OCI-LY3 (cell line): Measurements from ENCODE around the gene BTG1.

ENCODE experiments used
- H2AFZ ChIP-seq: fragments of 200-600, 300-600 bp; shearing (Covaris generic); 2 replicates; pipeline ENCODE4 v1.6.0; 2014; ENCODE audit warnings: antibody characterized with exemption, low read depth, low read length
- H3K27ac ChIP-seq: fragments of 200-600, 300-600 bp; sonication (generic); 2 replicates; pipeline ENCODE4 v1.5.1; 2014; ENCODE audit warnings: mild to moderate bottlenecking, low read length, moderate library complexity, mixed read lengths
- H3K27me3 ChIP-seq: fragments of 200-600, 300-600 bp; sonication (generic); 2 replicates; pipeline ENCODE4 v1.6.1; 2014; ENCODE audit warnings: low read depth, low read length, mixed read lengths
- H3K36me3 ChIP-seq: fragments of 200-600, 300-600 bp; sonication (generic); replicated peaks from 2 replicates; pipeline ENCODE3; 2014; ENCODE audit warnings: low read depth, low read length, mixed read lengths
- H3K4me1 ChIP-seq: fragments of 300-600, 200-600 bp; sonication (generic); 2 replicates; pipeline ENCODE4 v1.6.1; 2014; ENCODE audit warnings: low read length, mixed read lengths
- H3K4me2 ChIP-seq: fragments of 200-600, 300-600 bp; sonication (generic); 2 replicates; pipeline ENCODE4 v1.6.1; 2014; ENCODE audit warnings: low read length, mixed read lengths
- H3K4me3 ChIP-seq: fragments of 300-600, 200-600 bp; sonication (generic); 2 replicates; pipeline ENCODE4 v1.5.1; 2014; ENCODE audit warnings: antibody characterized with exemption, mild to moderate bottlenecking, low read length, moderate library complexity
- H3K79me2 ChIP-seq: fragments of 300-600, 200-600 bp; shearing (Covaris generic); 2 replicates; pipeline ENCODE4 v1.6.1; 2014; ENCODE audit warnings: mild to moderate bottlenecking, low read length, mixed read lengths
- H3K9ac ChIP-seq: fragments of 300-600, 200-600 bp; shearing (Covaris generic); 2 replicates; pipeline ENCODE4 v1.6.0; 2014; ENCODE audit warnings: mild to moderate bottlenecking, low read length, moderate library complexity
- H3K9me3 ChIP-seq: fragments of 200-600, 300-600 bp; shearing (Covaris generic); 2 replicates; pipeline ENCODE4 v1.6.1; 2014; ENCODE audit warnings: low read length, mixed read lengths; ENCODE audit not compliant: insufficient read depth
- H4K20me1 ChIP-seq: fragments of 200-600, 300-600 bp; sonication (generic); 2 replicates; pipeline ENCODE4 v1.6.1; 2016; ENCODE audit warnings: low read length, mixed read lengths; ENCODE audit not compliant: insufficient read depth
- EZH2phosphoT487 ChIP-seq: fragments of 200-600 bp; shearing (Covaris generic); IDR thresholded peaks from 2 replicates; pipeline ENCODE4 v1.6.1; 2018; ENCODE audit warnings: antibody characterized with exemption, mixed run types, low read depth
- TF ChIP-seq, protein P1 (sequence below): fragments of 200-600, 300-600 bp; sonication (generic); IDR thresholded peaks from 2 replicates; pipeline ENCODE4 v1.5.1; 2014; ENCODE audit warnings: antibody characterized with exemption, low read length, low read depth

Gene BTG1

DNA sequence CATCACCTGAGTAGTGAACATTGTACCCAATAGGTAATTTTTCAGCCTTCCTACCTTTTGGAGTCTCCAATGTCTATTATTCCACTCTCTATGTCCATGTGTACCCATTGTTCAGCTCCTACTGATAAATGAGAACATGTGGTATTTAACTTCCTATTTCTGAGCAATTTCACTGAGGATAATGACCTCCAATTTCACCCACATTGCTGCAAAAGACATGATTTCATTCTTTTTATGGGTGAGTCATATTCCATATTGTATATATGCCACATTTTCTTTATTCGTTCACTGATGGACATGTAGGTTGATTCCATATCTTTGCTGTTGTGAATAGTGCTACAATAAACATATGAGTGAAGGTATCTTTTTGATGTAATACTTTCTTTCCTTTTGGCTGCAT, 16.4 kb upstream of the BTG1 start:
- H3K36me3 ChIP-seq = no peaks in the 10 kb centered on the region
- H4K20me1 ChIP-seq = no peaks in the 10 kb centered on the region
- H3K27me3 ChIP-seq = no peaks in the 10 kb centered on the region
- no peak overlapping the region for H2AFZ ChIP-seq
- TF ChIP-seq EZH2phosphoT487 = no peak
- TF ChIP-seq, protein P1, sequence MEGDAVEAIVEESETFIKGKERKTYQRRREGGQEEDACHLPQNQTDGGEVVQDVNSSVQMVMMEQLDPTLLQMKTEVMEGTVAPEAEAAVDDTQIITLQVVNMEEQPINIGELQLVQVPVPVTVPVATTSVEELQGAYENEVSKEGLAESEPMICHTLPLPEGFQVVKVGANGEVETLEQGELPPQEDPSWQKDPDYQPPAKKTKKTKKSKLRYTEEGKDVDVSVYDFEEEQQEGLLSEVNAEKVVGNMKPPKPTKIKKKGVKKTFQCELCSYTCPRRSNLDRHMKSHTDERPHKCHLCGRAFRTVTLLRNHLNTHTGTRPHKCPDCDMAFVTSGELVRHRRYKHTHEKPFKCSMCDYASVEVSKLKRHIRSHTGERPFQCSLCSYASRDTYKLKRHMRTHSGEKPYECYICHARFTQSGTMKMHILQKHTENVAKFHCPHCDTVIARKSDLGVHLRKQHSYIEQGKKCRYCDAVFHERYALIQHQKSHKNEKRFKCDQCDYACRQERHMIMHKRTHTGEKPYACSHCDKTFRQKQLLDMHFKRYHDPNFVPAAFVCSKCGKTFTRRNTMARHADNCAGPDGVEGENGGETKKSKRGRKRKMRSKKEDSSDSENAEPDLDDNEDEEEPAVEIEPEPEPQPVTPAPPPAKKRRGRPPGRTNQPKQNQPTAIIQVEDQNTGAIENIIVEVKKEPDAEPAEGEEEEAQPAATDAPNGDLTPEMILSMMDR = no peak
- H3K9me3 ChIP-seq = no peaks in the 10 kb centered on the region
- H3K4me1 ChIP-seq = peaks cover 47% of the 10 kb centered on the region
- H3K79me2 ChIP-seq = no peaks in the 10 kb centered on the region
- no peak overlapping the region for H3K9ac ChIP-seq
- no peak overlapping the region for H3K4me2 ChIP-seq
- H3K4me3 ChIP-seq = no peak overlapping the region
- no peak overlapping the region for H3K27ac ChIP-seq

DNA sequence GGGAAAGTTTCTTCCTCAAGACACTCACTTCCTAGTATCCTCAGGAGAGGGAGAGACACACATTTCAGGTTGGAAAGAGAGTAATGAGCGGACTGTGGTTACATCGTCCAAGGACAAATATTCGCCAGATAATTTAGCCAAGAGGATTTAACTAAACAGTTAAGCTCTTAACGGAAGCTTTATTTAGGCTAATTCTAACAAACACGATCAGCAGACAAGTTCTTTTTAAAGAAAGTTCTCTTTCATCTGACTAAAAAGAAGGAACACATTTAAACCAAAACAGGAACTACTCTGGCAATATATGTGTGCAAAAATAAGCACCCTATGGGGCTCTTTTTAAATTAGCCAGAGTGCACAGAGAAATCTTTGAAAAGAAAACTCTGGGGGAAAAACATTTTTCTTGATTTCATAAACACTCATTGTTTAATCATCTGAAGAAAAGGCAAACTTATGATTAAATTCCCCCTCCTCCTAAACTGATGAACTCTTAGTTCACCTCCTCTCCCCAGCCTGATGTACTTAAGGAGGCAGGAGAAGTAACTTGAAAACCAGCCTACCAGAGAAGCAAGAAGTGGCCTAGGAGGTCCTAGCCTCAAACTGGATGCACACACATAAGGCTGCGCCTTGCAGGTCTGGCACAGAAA, 13.3 kb upstream of the BTG1 start:
- H3K27me3 ChIP-seq = no peaks in the 10 kb centered on the region
- H3K4me3 ChIP-seq = peak overlapping the region; percentile 67
- H3K27ac ChIP-seq = peak overlapping the region; percentile 97
- H3K36me3 ChIP-seq = no peaks in the 10 kb centered on the region
- no peaks in the 10 kb centered on the region for H4K20me1 ChIP-seq
- no peaks in the 10 kb centered on the region for H3K79me2 ChIP-seq
- peaks cover 57% of the 10 kb centered on the region for H3K4me1 ChIP-seq
- peak overlapping the region; percentile 75 for H3K9ac ChIP-seq
- TF ChIP-seq, protein P1 = no peak
- no peak for TF ChIP-seq EZH2phosphoT487
- H3K9me3 ChIP-seq = no peaks in the 10 kb centered on the region
- H2AFZ ChIP-seq = peak overlapping the region; percentile 48
- peak overlapping the region; percentile 86 for H3K4me2 ChIP-seq

DNA sequence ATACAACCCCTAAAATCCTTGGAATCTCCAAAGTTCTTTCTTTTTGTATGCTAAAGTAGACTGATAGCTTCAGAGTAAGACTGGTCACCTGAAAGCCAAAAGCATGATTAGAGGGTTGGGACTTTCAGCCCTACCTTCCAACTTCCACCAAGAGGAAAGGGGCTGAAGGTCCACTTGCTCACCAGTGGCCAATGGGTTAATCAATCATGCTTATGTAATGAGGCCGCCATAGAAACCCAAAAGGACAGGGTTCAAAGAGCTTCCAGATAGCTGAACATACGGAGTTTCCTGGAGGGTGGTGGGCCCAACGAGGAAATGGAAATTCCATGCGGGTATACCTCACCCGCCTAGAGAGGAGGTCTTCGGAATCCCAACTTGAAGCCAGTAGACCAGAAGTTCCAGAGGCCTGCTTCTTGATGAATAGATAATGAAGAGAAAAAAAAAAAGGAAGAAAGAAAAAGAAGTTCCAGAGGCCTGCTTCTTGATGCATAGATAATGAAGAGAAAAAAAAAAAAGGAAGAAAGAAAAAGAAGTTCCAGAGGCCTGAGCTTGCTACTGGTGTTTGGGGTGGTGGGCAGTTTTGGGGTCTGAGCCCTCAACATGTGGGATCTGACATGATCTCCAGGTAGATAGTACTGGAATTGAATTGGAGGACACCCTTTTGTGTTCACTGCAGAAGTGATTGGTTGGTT, 11.2 kb upstream of the BTG1 start:
- TF ChIP-seq, protein P1 = no peak
- no peak for TF ChIP-seq EZH2phosphoT487
- no peaks in the 10 kb centered on the region for H3K27me3 ChIP-seq

DNA sequence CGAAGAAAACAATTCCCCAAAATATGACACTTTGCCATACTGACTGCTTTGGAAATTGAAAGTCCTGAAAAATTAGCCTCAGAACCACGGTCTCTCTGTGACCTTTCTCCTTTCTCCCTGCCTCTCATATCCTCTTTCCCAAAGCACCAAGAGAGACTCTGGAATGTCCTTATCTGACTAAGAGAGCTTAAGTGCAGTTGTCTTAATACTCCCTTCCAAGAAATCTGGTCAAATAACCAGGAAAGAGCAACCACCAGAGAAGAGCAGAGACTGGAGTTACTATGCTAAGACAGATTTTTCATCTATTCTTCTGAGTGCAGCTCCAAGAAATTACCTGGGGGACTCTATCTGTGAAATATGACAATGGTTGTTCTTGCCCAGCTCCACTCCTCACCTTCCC, 10.5 kb upstream of the BTG1 start:
- Histone ChIP-seq H3K9me3 (no peaks in the 10 kb centered on the region), H2AFZ (no peak overlapping the region), H3K9ac (peak overlapping the region; percentile 42; the same call in 1 of the 2 replicates), H3K4me2 (peak overlapping the region; percentile 86), H3K27ac (peak overlapping the region; percentile 97), H3K4me3 (no peak overlapping the region), H3K4me1 (peaks cover 51% of the 10 kb centered on the region), H3K27me3 (no peaks in the 10 kb centered on the region), H3K36me3 (no peaks in the 10 kb centered on the region), H4K20me1 (no peaks in the 10 kb centered on the region), H3K79me2 (no peaks in the 10 kb centered on the region)
- TF ChIP-seq, protein P1 = no peak
- no peak for TF ChIP-seq EZH2phosphoT487

More for the DNA sequence above, 11.2 kb upstream of the BTG1 start:
- no peaks in the 10 kb centered on the region for H3K9me3 ChIP-seq
- no peaks in the 10 kb centered on the region for H3K79me2 ChIP-seq
- H4K20me1 ChIP-seq = no peaks in the 10 kb centered on the region
- H3K9ac ChIP-seq = peak overlapping the region; percentile 42; the same call in 1 of the 2 replicates
- peak overlapping the region; percentile 97 for H3K27ac ChIP-seq
- H3K36me3 ChIP-seq = no peaks in the 10 kb centered on the region
- H3K4me3 ChIP-seq = peak overlapping the region; percentile 40
- H3K4me1 ChIP-seq = peaks cover 51% of the 10 kb centered on the region
- H3K4me2 ChIP-seq = peak overlapping the region; percentile 86
- H2AFZ ChIP-seq = 0 out of 2 replicates have a peak overlapping the region, but pooled peaks have one; percentile 16
